Measurements from ENCODE around the gene DOC2B.

DOC2B gene

GRCh38 chr17:173166-173911 lies 8.1 kb downstream of the DOC2B start:
- no peak overlapping the region for H3K27ac ChIP-seq (ENCODE audit: low read depth, low read length, poor library complexity, severe bottlenecking)
- H3K9ac ChIP-seq (ENCODE audit: low read length) = no peak overlapping the region
- H3K9me2 ChIP-seq (ENCODE audit: low read depth, low read length) = no peaks in the 10 kb centered on the region
- H3K27me3 ChIP-seq (ENCODE audit: insufficient read depth, low read length) = no peaks in the 10 kb centered on the region
- no peak overlapping the region for H2AFZ ChIP-seq (ENCODE audit: low read length)
- no peak overlapping the region for H3K4me2 ChIP-seq (ENCODE audit: low read length)
- TF ChIP-seq EZH2 (IDR thresholded peaks at IDR 0.05; ENCODE audit: borderline replicate concordance, low read length) = no peak
- TF ChIP-seq CTCF (IDR thresholded peaks at IDR 0.05; ENCODE audit: low read length) = no peak
- no peaks in the 10 kb centered on the region for H4K20me1 ChIP-seq (ENCODE audit: insufficient read depth, low read length)
- no peaks in the 10 kb centered on the region for H3F3A ChIP-seq (ENCODE audit: insufficient read depth, low read length)
- H3K79me2 ChIP-seq (ENCODE audit: insufficient read depth, low read length) = no peaks in the 10 kb centered on the region
- H3K36me3 ChIP-seq (ENCODE audit: insufficient read depth, low read length) = no peaks in the 10 kb centered on the region
- no peaks in the 10 kb centered on the region for H3K9me3 ChIP-seq (ENCODE audit: low read length)
- H3K4me1 ChIP-seq (ENCODE audit: insufficient read depth, low read length, severe bottlenecking) = no peaks in the 10 kb centered on the region
- no peak overlapping the region for H3K4me3 ChIP-seq (ENCODE audit: low read depth, low read length, poor library complexity, severe bottlenecking)

GRCh38 chr17:172401-172800 lies 9.0 kb downstream of the DOC2B start:
- H3K4me2 ChIP-seq (ENCODE audit: low read length) = no peak overlapping the region
- TF ChIP-seq EZH2 (IDR thresholded peaks at IDR 0.05; ENCODE audit: borderline replicate concordance, low read length) = no peak
- TF ChIP-seq CTCF (IDR thresholded peaks at IDR 0.05; ENCODE audit: low read length) = no peak

GRCh38 chr17:171871-172270 lies 9.6 kb downstream of the DOC2B start:
- no peaks in the 10 kb centered on the region for H3K4me1 ChIP-seq (ENCODE audit: insufficient read depth, low read length, severe bottlenecking)
- H3K4me2 ChIP-seq (ENCODE audit: low read length) = no peak overlapping the region
- H3K27ac ChIP-seq (ENCODE audit: low read depth, low read length, poor library complexity, severe bottlenecking) = no peak overlapping the region
- H3K9ac ChIP-seq (ENCODE audit: low read length) = no peak overlapping the region
- H2AFZ ChIP-seq (ENCODE audit: low read length) = no peak overlapping the region
- H3K79me2 ChIP-seq (ENCODE audit: insufficient read depth, low read length) = no peaks in the 10 kb centered on the region
- H4K20me1 ChIP-seq (ENCODE audit: insufficient read depth, low read length) = no peaks in the 10 kb centered on the region
- H3K9me2 ChIP-seq (ENCODE audit: low read depth, low read length) = no peaks in the 10 kb centered on the region
- no peak for TF ChIP-seq CTCF (IDR thresholded peaks at IDR 0.05; ENCODE audit: low read length)
- no peak for TF ChIP-seq EZH2 (IDR thresholded peaks at IDR 0.05; ENCODE audit: borderline replicate concordance, low read length)
- no peak overlapping the region for H3K4me3 ChIP-seq (ENCODE audit: low read depth, low read length, poor library complexity, severe bottlenecking)
- no peaks in the 10 kb centered on the region for H3F3A ChIP-seq (ENCODE audit: insufficient read depth, low read length)
- no peaks in the 10 kb centered on the region for H3K27me3 ChIP-seq (ENCODE audit: insufficient read depth, low read length)
- no peaks in the 10 kb centered on the region for H3K36me3 ChIP-seq (ENCODE audit: insufficient read depth, low read length)
- no peaks in the 10 kb centered on the region for H3K9me3 ChIP-seq (ENCODE audit: low read length)

More at GRCh38 chr17:172401-172800, 9.0 kb downstream of the DOC2B start:
- Histone ChIP-seq H3K9me3 (ENCODE audit: low read length) (no peaks in the 10 kb centered on the region), H3K4me1 (ENCODE audit: insufficient read depth, low read length, severe bottlenecking) (no peaks in the 10 kb centered on the region), H3K79me2 (ENCODE audit: insufficient read depth, low read length) (no peaks in the 10 kb centered on the region), H3K9ac (ENCODE audit: low read length) (no peak overlapping the region), H3K36me3 (ENCODE audit: insufficient read depth, low read length) (no peaks in the 10 kb centered on the region), H3F3A (ENCODE audit: insufficient read depth, low read length) (no peaks in the 10 kb centered on the region), H4K20me1 (ENCODE audit: insufficient read depth, low read length) (no peaks in the 10 kb centered on the region), H3K9me2 (ENCODE audit: low read depth, low read length) (no peaks in the 10 kb centered on the region), H2AFZ (ENCODE audit: low read length) (no peak overlapping the region), H3K4me3 (ENCODE audit: low read depth, low read length, poor library complexity, severe bottlenecking) (no peak overlapping the region), H3K27ac (ENCODE audit: low read depth, low read length, poor library complexity, severe bottlenecking) (no peak overlapping the region), H3K27me3 (ENCODE audit: insufficient read depth, low read length) (no peaks in the 10 kb centered on the region)

Measured in OCI-LY1 (cell line).